Testis (tissue), 2 donors: ENCODE results near the gene RDH13.

Experiments used
- CTCF ChIP-seq, 3 experiments: fragments of 450-650 bp in 2 of 3; fragments of 200-600 bp in 1 of 3; sonication (generic) in 1 of 3; IDR thresholded peaks; one replicate each; pipeline ENCODE4 v1.5.1; 2016 to 2019; ENCODE audit warnings: antibody characterized with exemption in 3 of 3, mild to moderate bottlenecking in 2 of 3, moderate library complexity in 1 of 3
- POLR2A ChIP-seq: fragments of 450-650 bp; IDR thresholded peaks from one replicate; pipeline ENCODE4 v1.6.1; 2017; ENCODE audit warnings: antibody characterized with exemption, mild to moderate bottlenecking, moderate library complexity

GRCh38 chr19:55083004-55083850 is 20.3 kb upstream of the RDH13 start:
- TF ChIP-seq CTCF (IDR thresholded peaks at IDR 0.05), result no peak
- no peak for TF ChIP-seq POLR2A
